Left cardiac atrium (tissue), 4 donors: ENCODE data around the gene B4GALT2. TPM values are rescaled to one million over a fixed set of nuclear protein-coding genes. Genes with fewer than 3 reads are reported as not detected.

Experiments
- ATAC-seq, 2 donors: fragments of 200-7000 bp; cut with Tn5 transposase; one replicate each; pipeline ENCODE4 v1.9.1; 2020; ENCODE audit warnings: mild to moderate bottlenecking in 2 of 2, moderate library complexity in 2 of 2
- DNase-seq: peaks from one replicate; pipeline ENCODE4 v3.0.0-alpha.2; 2020
- intact Hi-C, 2 donors: fragments of 100-400 bp; cut with DNase I; formaldehyde crosslinking; loops; one replicate each; pipeline versions ENCODE4 v1.14.1 to v1.15.1; 2022 to 2023
- total RNA-seq, 2 donors: library from RNA; stranded (reverse); fragmentation: NEBNext Ultra II Directional; extraction: Animal tissue kit (Norgen Biotek cat#: 25700); gene quantifications; one replicate each; pipeline ENCODE4 v1.2.1, GENCODE V29; 2021
- donor health status: DM: no; HTN: yes; CAD: no.
- donor health status: DM: no; HTN: yes; CAD: no; lungs with severe emphysema.
- donor health status: DM: yes; HTN: yes; CAD: no.
- donor health status: Dilated cardiomyopathy.

B4GALT2 gene
- total RNA-seq, 2 donors from 2014 or later: 35.5 to 44.2 TPM

DNA sequence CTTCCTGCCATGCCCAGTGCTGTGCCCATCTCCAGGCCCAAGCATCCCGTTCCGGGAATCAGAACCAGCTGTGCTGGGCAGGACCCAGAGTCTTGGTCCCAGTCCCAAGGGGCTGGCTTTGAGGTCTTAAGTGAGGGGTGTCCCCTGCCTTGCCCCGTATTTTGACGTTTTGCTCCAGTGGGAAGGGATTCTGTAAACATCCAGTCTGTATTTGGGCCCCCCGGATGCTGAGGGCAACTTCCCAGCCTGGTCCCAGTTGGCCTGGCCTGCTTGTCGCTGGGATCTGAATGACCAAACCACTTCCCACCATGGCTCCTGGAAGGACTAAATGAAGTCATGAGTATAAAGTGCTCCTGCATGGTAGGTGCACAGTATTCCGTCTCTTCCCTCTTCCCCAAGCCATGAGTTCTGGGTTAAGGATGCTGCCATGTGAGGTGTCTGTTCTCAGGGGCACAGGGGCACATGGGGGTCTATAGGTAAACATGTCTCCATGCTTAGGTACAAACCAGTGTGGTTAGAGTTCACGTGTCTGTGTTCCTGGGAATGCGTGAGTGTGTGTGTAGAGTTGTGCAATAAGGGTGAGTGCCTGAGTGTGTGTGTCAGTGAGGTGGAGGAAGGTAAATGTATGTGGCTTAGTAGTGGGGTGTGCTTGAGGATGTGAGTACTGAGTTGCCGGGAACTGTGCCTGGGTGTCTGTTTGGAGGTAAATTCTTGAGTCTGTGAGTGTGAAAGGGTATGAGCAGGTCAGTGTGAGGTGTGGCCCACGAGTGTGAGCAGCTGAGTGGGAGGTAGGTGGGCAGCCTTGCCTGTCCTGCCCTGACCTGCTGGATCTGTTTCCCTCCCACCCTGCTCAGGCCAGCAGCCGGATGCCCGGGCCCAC, 1.5 kb downstream of the B4GALT2 start:
- DNase-seq (no peak), ATAC-seq (no peak)
- intact Hi-C loops: no loop called here

DNA sequence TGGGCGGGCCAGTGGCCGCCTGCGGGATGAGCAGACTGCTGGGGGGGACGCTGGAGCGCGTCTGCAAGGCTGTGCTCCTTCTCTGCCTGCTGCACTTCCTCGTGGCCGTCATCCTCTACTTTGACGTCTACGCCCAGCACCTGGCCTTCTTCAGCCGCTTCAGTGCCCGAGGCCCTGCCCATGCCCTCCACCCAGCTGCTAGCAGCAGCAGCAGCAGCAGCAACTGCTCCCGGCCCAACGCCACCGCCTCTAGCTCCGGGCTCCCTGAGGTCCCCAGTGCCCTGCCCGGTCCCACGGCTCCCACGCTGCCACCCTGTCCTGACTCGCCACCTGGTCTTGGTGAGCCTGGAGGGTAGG, 2.1 kb downstream of the B4GALT2 start:
- ATAC-seq: no peak
- intact Hi-C loops: no loop called here
- no peak for DNase-seq

DNA sequence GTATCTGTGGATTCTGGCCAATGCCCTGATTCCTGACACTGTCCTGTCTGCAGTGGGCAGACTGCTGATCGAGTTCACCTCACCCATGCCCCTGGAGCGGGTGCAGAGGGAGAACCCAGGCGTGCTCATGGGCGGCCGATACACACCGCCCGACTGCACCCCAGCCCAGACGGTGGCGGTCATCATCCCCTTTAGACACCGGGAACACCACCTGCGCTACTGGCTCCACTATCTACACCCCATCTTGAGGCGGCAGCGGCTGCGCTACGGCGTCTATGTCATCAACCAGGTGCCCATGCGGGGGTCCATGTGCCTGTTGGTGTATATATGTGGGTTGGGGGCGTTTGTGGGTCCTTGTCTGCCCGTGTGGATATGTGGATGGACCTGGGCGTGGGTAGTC, 2.6 kb downstream of the B4GALT2 start:
- no peak for ATAC-seq
- intact Hi-C loops: no loop called here

DNA sequence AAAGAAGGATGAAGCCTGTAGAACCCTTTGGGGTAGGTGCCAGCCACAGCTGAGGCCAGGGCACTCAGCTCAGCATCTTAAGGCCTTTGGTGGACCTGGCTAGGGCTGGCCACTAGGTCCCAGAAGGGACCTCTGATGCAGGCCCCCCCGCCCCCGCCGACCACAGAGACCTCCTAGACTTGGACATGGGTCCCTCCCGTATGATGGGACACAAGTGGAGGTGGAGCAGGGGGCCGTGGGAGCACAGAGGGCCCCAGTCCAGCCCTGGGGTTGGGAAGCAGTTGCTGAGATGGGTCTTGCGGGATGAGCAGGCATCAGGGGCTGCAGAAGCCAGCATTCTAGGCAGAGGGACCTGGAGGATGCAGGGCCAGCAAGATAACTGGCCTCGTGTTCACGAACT, 3.2 kb downstream of the B4GALT2 start:
- intact Hi-C loops: no loop called here
- no peak for DNase-seq
- no peak for ATAC-seq

More for the DNA sequence above, 2.6 kb downstream of the B4GALT2 start:
- no peak for DNase-seq

- intact Hi-C loops: no loop called here
- DNase-seq (no peak), ATAC-seq (no peak)
These were observed 3.8 kb downstream of the B4GALT2 start for GRCh38 chr1:43982808-43983207.

DNA sequence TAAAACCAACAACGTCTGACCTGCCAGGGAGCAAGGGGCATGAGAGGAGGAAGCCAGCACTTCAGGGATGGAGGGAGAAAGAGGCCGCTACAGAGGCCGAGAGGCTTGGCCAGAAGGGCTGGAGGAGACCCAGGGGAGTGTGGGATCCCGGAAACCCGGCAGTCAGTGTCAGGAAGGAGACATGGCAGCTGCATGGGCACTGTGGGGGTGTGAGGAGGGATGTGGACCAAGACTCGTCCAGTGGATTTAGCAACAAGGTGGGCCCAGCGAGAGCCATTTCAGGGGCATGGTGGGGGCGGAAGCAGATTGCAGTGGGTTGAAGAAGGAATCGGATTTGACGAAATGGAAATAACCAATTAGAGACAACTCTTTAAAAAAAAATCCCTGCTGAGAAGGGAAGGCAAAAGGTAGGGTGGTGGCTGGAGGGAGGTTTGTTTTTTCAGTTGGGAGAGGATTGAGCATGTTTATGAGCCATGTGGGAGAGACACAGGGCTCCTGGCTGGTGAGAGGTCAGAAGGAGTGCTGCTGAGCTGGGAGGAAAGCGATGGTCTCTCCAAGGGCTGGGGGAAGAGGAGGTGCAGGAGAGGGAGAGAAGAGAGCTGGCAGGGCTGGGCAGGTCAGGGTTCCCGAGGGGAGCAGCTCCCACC, 4.4 kb downstream of the B4GALT2 start:
- DNase-seq: no peak
- ATAC-seq: no peak

DNA sequence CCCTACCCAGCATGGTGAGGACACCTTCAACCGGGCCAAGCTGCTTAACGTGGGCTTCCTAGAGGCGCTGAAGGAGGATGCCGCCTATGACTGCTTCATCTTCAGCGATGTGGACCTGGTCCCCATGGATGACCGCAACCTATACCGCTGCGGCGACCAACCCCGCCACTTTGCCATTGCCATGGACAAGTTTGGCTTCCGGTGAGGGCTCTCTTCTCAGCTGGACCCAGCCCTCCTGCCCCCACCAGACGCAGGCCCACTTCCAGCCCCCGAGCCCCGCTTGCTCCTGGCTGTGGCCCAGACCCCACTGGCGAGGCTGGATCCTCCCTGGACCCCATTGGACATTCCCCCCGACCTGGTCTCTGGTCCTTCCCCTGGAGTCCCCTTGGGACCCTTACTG, 5.8 kb downstream of the B4GALT2 start:
- ATAC-seq: no peak
- intact Hi-C loops: no loop called here
- no peak for DNase-seq

More for the DNA sequence above, 4.4 kb downstream of the B4GALT2 start:
- intact Hi-C loops: no loop called here

DNA sequence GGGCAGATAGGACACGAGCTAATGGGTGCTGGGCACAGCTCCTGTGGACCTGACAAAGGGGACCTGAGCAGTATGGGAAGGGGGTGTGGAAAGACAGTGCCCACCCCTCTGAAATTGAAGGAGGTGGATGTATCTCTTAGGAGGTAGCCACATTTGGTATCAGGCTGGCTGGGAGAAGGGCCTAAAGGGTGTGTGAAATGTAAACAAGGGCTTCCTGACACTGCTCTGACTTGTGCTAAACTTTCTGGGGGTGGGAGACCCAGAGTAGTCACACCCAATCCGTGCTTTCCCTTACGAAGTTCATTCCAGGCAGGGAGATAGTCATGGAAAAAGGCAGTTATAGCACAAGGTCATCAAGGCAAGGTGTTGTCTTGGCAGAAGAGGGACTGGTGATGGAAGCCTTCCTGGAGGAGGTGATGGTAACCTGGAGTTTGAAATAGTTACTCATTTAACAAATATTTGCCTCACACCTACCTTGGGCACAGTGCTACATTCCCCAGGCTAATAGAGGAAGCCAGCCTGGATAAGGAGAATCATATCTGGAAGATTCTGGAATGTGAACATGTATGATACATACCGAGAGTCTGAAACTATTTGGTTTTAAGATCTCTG, 7.1 kb downstream of the B4GALT2 start:
- intact Hi-C loops: no loop called here
- ATAC-seq: no peak
- no peak for DNase-seq

DNA sequence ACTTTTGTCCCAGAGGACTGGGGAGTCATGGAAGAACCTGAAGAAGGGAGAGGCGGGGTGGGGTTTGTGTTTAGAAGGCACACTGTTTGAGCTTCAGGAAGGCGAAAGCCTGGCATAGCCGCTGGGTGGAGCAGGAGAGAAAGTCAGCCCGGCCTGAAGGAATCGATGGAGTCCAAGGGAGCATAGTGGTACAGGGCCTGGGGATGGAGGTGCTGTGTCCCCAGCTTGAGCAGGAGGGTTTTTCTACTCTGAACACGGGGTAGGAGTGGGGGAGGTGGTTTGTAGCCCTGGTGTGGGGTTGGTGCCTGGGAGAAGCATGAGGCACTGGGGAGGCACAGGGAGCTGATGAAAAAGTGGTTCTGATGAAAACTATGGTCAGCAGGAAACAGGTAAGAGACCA, 7.7 kb downstream of the B4GALT2 start:
- intact Hi-C loops: no loop called here

GRCh38 chr1:43987159-43987902, 8.3 kb downstream of the B4GALT2 start:
- intact Hi-C loops: no loop called here

More for the DNA sequence above, 7.7 kb downstream of the B4GALT2 start:
- ATAC-seq (no peak), DNase-seq (no peak)

DNA sequence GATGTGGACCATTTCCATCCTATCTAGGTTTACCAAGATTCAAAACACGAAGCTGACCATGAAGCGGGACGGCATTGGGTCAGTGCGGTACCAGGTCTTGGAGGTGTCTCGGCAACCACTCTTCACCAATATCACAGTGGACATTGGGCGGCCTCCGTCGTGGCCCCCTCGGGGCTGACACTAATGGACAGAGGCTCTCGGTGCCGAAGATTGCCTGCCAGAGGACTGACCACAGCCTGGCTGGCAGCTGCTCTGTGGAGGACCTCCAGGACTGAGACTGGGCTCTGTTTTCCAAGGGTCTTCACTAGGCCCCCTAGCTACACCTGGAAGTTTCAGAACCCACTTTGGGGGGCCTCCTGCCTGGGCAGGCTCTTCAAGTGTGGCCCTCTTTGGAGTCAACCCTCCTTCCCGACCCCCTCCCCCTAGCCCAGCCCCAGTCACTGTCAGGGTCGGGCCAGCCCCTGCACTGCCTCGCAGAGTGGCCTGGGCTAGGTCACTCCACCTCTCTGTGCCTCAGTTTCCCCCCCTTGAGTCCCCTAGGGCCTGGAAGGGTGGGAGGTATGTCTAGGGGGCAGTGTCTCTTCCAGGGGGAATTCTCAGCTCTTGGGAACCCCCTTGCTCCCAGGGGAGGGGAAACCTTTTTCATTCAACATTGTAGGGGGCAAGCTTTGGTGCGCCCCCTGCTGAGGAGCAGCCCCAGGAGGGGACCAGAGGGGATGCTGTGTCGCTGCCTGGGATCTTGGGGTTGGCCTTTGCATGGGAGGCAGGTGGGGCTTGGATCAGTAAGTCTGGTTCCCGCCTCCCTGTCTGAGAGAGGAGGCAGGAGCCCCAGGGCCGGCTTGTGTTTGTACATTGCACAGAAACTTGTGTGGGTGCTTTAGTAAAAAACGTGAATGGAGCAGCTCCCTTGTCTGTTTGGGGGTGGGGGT, 11.5 kb downstream of the B4GALT2 start:
- peak in 1 of 2 donors; percentile 1 for ATAC-seq
- intact Hi-C loops: no loop called here
- DNase-seq: no peak

More at GRCh38 chr1:43987159-43987902, 8.3 kb downstream of the B4GALT2 start:
- ATAC-seq (no peak), DNase-seq (no peak)

DNA sequence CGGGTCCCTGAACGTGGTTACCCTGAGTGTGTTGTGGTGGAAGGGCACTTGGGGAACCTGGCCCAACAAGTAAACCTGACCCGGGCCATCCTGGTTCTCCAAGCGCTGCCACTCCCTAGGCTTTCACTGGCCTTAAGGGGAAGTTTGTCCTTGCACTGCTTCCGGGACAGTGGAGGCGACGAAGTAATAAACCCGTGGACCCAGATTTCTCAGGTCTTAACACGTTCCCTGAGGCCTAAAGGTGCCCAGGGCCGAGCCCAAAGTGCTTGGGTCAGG, 12.1 kb downstream of the B4GALT2 start:
- intact Hi-C loops: no loop called here
- ATAC-seq: peak in 1 of 2 donors; percentile 18
- no peak for DNase-seq

- ATAC-seq (peak; percentile 87 to 92), DNase-seq (peak; percentile 89)
- intact Hi-C loops: no loop called here
These were observed 12.6 kb downstream of the B4GALT2 start, which contains the start of gene CCDC24 for GRCh38 chr1:43991476-43992231. Gene CCDC24 (plus strand): TSS chr1:43991599. CDS start chr1:43991879, 280 bp downstream.

DNA sequence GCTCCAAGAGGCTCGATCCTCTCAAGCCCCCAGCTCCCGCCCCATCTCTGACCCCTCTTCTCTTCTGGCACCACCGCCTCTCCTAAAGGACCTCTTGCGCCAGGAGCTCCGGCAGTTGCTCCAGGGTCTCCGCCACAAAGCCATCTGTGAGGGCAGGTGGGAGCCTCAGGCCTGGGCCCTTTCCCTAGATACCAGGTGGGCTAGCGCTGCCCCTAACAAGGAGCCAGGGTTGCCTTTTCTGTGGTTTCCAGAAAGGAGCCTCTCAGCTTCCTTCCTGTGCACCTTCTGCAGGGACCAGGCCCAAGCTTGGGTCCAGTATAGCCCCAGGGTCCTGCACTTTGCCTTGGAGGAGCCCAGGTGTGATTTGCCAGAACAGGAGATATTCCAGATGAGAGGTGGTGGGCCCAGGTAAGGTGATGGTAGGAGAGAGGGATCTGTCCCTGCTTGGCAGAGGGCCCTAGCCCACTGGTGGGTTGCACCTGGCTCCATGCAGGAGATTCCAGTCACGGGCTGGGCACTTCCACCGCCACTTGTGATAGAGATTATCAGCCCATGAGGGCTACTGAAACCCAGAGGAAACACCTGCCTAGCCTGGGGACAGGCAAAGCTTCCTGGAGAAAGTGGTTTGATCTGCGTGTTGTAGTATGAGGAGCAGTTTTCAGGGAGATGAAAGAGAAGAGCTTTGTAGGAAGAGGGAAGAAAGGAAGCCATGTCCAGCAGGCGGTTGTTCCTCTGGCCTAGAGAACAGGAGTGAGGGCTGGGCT, 13.4 kb downstream of the B4GALT2 start:
- ATAC-seq (no peak), DNase-seq (no peak)
- intact Hi-C loops: no loop called here

DNA sequence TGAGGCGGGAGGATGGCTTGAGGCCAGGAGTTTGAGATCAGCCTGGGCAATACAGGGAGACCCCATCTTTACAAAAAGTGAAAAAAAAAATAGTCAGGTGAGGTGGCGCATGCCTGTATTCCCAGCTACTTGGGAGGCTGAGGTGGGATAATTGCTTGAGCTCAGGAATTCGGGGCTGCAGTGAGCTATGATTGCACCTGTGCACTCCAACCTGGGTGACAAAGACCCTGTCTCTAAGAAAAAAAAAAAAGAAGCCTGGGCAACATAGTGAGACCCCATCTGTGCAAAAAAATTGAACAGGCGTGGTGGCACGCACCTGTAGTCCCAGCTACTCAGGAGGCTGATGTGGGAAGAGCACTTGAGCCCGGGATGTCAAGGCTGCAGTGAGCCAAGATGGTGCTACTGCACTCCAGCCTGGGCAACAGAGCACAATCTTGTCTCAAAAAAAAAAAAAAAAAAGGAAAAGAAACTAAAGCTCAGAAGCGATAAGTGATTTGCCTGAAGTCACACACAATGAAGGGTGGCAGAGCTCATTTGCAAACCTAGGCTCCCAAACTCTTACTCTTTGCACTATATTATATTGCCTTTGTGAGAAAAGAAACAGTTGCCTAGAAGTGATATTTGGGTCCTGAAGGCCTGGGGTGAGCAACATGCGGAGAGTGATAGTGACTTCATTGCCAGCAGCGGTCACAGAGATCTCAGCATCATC, 14.3 kb downstream of the B4GALT2 start:
- ATAC-seq: no peak
- intact Hi-C loops: no loop called here
- DNase-seq: no peak

- ATAC-seq (no peak), DNase-seq (no peak)
- intact Hi-C loops: no loop called here
These were observed 15.1 kb downstream of the B4GALT2 start for GRCh38 chr1:43994071-43994470.
